Measurements from ENCODE around the gene SERPINA12. TPM values are rescaled to one million over a fixed set of nuclear protein-coding genes. Genes with fewer than 3 reads are reported as not detected.

Gene SERPINA12
- total and polyA plus RNA-seq, 4 donors, result 0.28 TPM; not detected in 3

DNA sequence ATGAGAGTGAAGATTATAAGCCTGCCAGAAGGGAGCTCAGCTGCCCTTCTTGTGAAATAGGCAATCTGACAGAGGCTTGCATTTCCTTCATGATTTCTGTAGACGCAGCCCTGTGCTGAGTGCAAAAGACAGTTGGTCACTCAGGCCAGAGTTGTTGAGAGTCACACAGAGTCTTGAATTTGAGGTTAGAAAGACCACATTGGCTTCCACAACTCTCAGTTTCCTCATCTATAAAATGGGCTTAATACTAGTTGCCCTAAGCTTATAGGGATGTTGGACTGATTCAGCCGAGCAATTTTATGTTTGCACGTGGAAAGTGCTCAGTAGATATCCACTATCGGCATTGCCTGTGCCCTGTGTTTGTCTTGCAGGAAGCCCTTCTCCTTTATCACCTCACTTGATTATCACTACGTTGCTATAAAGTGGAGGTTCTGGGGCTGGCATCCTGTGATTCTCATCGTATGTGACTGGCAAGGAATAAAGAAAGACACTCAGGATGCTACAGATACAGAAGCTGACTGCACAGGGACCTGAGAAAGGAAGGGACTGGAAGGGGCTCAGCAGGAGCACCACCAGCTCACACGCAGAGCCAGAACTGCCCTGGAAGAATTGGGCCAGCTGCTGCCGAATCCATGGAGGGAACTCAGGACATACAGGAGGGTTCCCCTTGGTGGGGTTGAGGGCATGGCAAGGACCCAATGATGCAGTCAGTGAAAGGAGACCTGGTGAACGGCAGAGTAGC lies 32.1 kb upstream of the SERPINA12 start:
- peaks cover 0 to 6% (median 0%) of the 10 kb centered on the region in 4 donors for H3K4me1 ChIP-seq (ENCODE audit: control insufficient read depth in 4 of 4, insufficient read depth in 4 of 4, low read length in 3 of 4)
- H3K9me3 ChIP-seq (ENCODE audit: control insufficient read depth in 4 of 4, low read length in 3 of 4), result peaks cover 0 to 1% (median 0%) of the 10 kb centered on the region in 4 donors
- TF ChIP-seq RXRA (IDR thresholded peaks at IDR 0.05), result no peak
- no peak for TF ChIP-seq FOXA1 (IDR thresholded peaks at IDR 0.05)
- no peak for TF ChIP-seq SP1 (IDR thresholded peaks at IDR 0.05)
- TF ChIP-seq FOXA2 (IDR thresholded peaks at IDR 0.05), result no peak
- TF ChIP-seq YY1 (IDR thresholded peaks at IDR 0.05), result no peak
- TF ChIP-seq, protein P1, sequence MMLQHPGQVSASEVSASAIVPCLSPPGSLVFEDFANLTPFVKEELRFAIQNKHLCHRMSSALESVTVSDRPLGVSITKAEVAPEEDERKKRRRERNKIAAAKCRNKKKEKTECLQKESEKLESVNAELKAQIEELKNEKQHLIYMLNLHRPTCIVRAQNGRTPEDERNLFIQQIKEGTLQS (IDR thresholded peaks at IDR 0.05), result no peak
- TF ChIP-seq, protein P2, sequence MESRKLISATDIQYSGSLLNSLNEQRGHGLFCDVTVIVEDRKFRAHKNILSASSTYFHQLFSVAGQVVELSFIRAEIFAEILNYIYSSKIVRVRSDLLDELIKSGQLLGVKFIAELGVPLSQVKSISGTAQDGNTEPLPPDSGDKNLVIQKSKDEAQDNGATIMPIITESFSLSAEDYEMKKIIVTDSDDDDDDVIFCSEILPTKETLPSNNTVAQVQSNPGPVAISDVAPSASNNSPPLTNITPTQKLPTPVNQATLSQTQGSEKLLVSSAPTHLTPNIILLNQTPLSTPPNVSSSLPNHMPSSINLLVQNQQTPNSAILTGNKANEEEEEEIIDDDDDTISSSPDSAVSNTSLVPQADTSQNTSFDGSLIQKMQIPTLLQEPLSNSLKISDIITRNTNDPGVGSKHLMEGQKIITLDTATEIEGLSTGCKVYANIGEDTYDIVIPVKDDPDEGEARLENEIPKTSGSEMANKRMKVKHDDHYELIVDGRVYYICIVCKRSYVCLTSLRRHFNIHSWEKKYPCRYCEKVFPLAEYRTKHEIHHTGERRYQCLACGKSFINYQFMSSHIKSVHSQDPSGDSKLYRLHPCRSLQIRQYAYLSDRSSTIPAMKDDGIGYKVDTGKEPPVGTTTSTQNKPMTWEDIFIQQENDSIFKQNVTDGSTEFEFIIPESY (IDR thresholded peaks at IDR 0.05), result no peak
- TF ChIP-seq, protein P3, sequence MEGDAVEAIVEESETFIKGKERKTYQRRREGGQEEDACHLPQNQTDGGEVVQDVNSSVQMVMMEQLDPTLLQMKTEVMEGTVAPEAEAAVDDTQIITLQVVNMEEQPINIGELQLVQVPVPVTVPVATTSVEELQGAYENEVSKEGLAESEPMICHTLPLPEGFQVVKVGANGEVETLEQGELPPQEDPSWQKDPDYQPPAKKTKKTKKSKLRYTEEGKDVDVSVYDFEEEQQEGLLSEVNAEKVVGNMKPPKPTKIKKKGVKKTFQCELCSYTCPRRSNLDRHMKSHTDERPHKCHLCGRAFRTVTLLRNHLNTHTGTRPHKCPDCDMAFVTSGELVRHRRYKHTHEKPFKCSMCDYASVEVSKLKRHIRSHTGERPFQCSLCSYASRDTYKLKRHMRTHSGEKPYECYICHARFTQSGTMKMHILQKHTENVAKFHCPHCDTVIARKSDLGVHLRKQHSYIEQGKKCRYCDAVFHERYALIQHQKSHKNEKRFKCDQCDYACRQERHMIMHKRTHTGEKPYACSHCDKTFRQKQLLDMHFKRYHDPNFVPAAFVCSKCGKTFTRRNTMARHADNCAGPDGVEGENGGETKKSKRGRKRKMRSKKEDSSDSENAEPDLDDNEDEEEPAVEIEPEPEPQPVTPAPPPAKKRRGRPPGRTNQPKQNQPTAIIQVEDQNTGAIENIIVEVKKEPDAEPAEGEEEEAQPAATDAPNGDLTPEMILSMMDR (IDR thresholded peaks at IDR 0.05; ENCODE audit: low read depth, low read length, missing input control), result no peak
- TF ChIP-seq, protein P4, sequence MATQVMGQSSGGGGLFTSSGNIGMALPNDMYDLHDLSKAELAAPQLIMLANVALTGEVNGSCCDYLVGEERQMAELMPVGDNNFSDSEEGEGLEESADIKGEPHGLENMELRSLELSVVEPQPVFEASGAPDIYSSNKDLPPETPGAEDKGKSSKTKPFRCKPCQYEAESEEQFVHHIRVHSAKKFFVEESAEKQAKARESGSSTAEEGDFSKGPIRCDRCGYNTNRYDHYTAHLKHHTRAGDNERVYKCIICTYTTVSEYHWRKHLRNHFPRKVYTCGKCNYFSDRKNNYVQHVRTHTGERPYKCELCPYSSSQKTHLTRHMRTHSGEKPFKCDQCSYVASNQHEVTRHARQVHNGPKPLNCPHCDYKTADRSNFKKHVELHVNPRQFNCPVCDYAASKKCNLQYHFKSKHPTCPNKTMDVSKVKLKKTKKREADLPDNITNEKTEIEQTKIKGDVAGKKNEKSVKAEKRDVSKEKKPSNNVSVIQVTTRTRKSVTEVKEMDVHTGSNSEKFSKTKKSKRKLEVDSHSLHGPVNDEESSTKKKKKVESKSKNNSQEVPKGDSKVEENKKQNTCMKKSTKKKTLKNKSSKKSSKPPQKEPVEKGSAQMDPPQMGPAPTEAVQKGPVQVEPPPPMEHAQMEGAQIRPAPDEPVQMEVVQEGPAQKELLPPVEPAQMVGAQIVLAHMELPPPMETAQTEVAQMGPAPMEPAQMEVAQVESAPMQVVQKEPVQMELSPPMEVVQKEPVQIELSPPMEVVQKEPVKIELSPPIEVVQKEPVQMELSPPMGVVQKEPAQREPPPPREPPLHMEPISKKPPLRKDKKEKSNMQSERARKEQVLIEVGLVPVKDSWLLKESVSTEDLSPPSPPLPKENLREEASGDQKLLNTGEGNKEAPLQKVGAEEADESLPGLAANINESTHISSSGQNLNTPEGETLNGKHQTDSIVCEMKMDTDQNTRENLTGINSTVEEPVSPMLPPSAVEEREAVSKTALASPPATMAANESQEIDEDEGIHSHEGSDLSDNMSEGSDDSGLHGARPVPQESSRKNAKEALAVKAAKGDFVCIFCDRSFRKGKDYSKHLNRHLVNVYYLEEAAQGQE (IDR thresholded peaks at IDR 0.05), result no peak
- no peak for TF ChIP-seq RAD21 (IDR thresholded peaks at IDR 0.05)
- TF ChIP-seq TAF1 (conservative IDR thresholded peaks at IDR 0.05), result no peak
- TF ChIP-seq EGR1 (IDR thresholded peaks at IDR 0.05; ENCODE audit: low read depth in 2 of 2), result no peak
- TF ChIP-seq JUND (IDR thresholded peaks at IDR 0.05), result no peak
- no peak overlapping the region for H3K4me3 ChIP-seq (ENCODE audit: low read depth in 1 of 3, low read length in 3 of 3)
- WGBS, result 88% methylated on average over 9 of the region's 9 CpGs
- no peaks in the 10 kb centered on the region for H3K36me3 ChIP-seq (ENCODE audit: control insufficient read depth in 4 of 4, insufficient read depth in 3 of 4, low read depth in 1 of 4, low read length in 3 of 4)
- H3K9ac ChIP-seq (ENCODE audit: low read depth in 1 of 2, low read length in 2 of 2), result no peak overlapping the region
- H3K27ac ChIP-seq (ENCODE audit: low read depth in 1 of 2, low read length in 2 of 2), result no peak overlapping the region
- no peaks in the 10 kb centered on the region for H3K27me3 ChIP-seq (ENCODE audit: control insufficient read depth in 4 of 4, insufficient read depth in 4 of 4, low read length in 3 of 4)
- DNase-seq (ENCODE audit: low spot score), result peak; percentile 25
